ENCODE measurements around the gene DOCK1.

DOCK1 gene

GRCh38 chr10:126972635-126973414, 67.6 kb downstream of the DOCK1 start:
- DNase-seq (ENCODE audit: low read depth): peak; percentile 96
- TF ChIP-seq CTCF (conservative IDR thresholded peaks at IDR 0.05; ENCODE audit: low read depth, low read length): no peak
- peak overlapping the region; percentile 41 for H3K4me3 ChIP-seq (ENCODE audit: low read depth, low read length)

GRCh38 chr10:126975221-126975620, 70.0 kb downstream of the DOCK1 start:
- TF ChIP-seq CTCF (conservative IDR thresholded peaks at IDR 0.05; ENCODE audit: low read depth, low read length): no peak
- no peak for DNase-seq (ENCODE audit: low read depth)
- no peak overlapping the region for H3K4me3 ChIP-seq (ENCODE audit: low read depth, low read length)

GRCh38 chr10:126977216-126977615, 72.0 kb downstream of the DOCK1 start:
- DNase-seq (ENCODE audit: low read depth): no peak
- H3K4me3 ChIP-seq (ENCODE audit: low read depth, low read length): no peak overlapping the region
- no peak for TF ChIP-seq CTCF (conservative IDR thresholded peaks at IDR 0.05; ENCODE audit: low read depth, low read length)

- DNase-seq (ENCODE audit: low read depth): no peak
- TF ChIP-seq CTCF (conservative IDR thresholded peaks at IDR 0.05; ENCODE audit: low read depth, low read length): no peak
- no peak overlapping the region for H3K4me3 ChIP-seq (ENCODE audit: low read depth, low read length)
Observed at GRCh38 chr10:126979311-126979710, 74.1 kb downstream of the DOCK1 start.

GRCh38 chr10:126993208-126993607, 88.0 kb downstream of the DOCK1 start:
- no peak for DNase-seq (ENCODE audit: low read depth)
- TF ChIP-seq CTCF (conservative IDR thresholded peaks at IDR 0.05; ENCODE audit: low read depth, low read length): no peak
- H3K4me3 ChIP-seq (ENCODE audit: low read depth, low read length): no peak overlapping the region

GRCh38 chr10:126997801-126998590, 92.8 kb downstream of the DOCK1 start:
- H3K4me3 ChIP-seq (ENCODE audit: low read depth, low read length): no peak overlapping the region
- no peak for DNase-seq (ENCODE audit: low read depth)
- TF ChIP-seq CTCF (conservative IDR thresholded peaks at IDR 0.05; ENCODE audit: low read depth, low read length): no peak

Data from choroid plexus epithelial cell (primary cell).